BJ (cell line): ENCODE data around the gene ZNF75A. TPM values are rescaled to one million over a fixed set of nuclear protein-coding genes. Genes with fewer than 3 reads are reported as not detected.

ENCODE experiments used
- CTCF ChIA-PET: fragments of 350-600 bp; formaldehyde crosslinking; extraction: SDS; loops from one replicate; lab custom pipeline; 2021; ENCODE audit warnings: antibody characterized with exemption, inconsistent platforms; lab: Yijun Ruan, JAX
- POLR2A ChIA-PET: fragments of 300-600 bp; sonication (Branson Sonifier 250); formaldehyde crosslinking; extraction: SDS; loops from one replicate; lab custom pipeline; 2021; ENCODE audit warnings: antibody characterized with exemption; lab: Charles Lee
- DNase-seq: peaks from one replicate; pipeline ENCODE4 v3.0.0-alpha.2; 2011; ENCODE audit warnings: low read depth
- H3K27me3 ChIP-seq: 2 replicates; pipeline ENCODE4 v1.6.0; 2011; ENCODE audit warnings: low read length; ENCODE audit not compliant: control insufficient read depth, insufficient read depth
- H3K36me3 ChIP-seq: 2 replicates; pipeline ENCODE4 v1.5.1; 2011; ENCODE audit warnings: low read length; ENCODE audit not compliant: control insufficient read depth, insufficient read depth
- H3K4me3 ChIP-seq: 2 replicates; pipeline ENCODE4 v1.5.1; 2011; ENCODE audit warnings: low read depth, mild to moderate bottlenecking, control low read depth, low read length
- CTCF ChIP-seq: IDR thresholded peaks from 2 replicates; pipeline ENCODE4 v1.5.1; 2011; ENCODE audit warnings: low read depth, mild to moderate bottlenecking, control low read depth, inconsistent platforms, low read length, moderate library complexity; ENCODE audit not compliant: insufficient read depth
- polyA plus RNA-seq: library from polyadenylated mRNA; depleted of rRNA; stranded (reverse); fragments of >200 nt; gene quantifications from 2 replicates; pipeline ENCODE4 v1.2.3, GENCODE V29; 2011

The ZNF75A gene
- polyA plus RNA-seq, 1 experiment = 9.6 TPM

DNA sequence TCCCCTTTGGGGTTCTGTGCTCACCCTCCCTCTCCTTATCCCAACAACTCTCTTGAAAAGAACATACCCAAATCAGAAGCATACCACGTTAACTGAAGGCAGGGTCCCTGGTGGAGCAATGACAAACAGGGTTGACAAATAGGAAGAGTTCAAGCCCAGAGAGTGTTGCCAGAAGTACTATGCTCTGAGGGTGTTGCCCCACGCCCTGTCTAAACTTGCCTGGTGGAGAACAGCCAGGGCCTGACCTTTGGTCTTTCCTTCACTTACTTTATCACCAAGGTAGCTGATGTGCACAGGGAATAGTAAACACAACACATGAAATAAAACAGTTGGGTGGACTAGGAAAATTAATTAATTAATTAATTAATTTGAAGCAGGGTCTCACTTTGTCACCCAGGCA, 23.3 kb downstream of the ZNF75A start:
- Histone ChIP-seq H3K4me3 (no peak overlapping the region), H3K36me3 (no peaks in the 10 kb centered on the region), H3K27me3 (no peaks in the 10 kb centered on the region)
- TF ChIP-seq CTCF = no peak
- ChIA-PET CTCF (interaction anchor here (0.6 kb wide), 1 partner anchor 178 kb away, joined by 3 read pairs; no protein-coding TSS in a partner anchor), POLR2A (no interaction called here)
- no peak for DNase-seq

GRCh38 chr16:3346041-3346440, 40.7 kb downstream of the ZNF75A start:
- H3K27me3 ChIP-seq = no peaks in the 10 kb centered on the region
- no peak overlapping the region for H3K4me3 ChIP-seq
- CTCF ChIA-PET = no interaction called here
- POLR2A ChIA-PET = no interaction called here
- H3K36me3 ChIP-seq = no peaks in the 10 kb centered on the region
- no peak for TF ChIP-seq CTCF
- no peak for DNase-seq

DNA sequence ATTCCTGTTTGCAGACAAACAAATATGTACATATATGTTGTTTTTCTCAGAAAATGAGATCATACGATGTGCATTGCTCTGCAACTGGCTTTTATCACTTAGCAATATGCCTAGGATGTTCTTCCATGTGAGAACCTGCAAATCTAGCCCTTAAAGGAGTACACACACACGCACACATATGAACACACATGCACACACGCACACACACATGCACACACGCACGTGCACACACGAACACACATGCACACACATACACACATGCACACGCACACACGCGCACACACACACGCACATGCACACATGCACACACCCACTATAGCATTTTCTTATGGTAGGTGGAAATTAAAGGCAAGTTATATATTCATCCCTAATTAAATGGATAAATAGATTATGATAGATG, 42.3 kb downstream of the ZNF75A start:
- ChIA-PET POLR2A (no interaction called here), CTCF (no interaction called here)
- Histone ChIP-seq H3K4me3 (no peak overlapping the region), H3K36me3 (no peaks in the 10 kb centered on the region), H3K27me3 (no peaks in the 10 kb centered on the region)
- no peak for TF ChIP-seq CTCF
- DNase-seq = no peak

DNA sequence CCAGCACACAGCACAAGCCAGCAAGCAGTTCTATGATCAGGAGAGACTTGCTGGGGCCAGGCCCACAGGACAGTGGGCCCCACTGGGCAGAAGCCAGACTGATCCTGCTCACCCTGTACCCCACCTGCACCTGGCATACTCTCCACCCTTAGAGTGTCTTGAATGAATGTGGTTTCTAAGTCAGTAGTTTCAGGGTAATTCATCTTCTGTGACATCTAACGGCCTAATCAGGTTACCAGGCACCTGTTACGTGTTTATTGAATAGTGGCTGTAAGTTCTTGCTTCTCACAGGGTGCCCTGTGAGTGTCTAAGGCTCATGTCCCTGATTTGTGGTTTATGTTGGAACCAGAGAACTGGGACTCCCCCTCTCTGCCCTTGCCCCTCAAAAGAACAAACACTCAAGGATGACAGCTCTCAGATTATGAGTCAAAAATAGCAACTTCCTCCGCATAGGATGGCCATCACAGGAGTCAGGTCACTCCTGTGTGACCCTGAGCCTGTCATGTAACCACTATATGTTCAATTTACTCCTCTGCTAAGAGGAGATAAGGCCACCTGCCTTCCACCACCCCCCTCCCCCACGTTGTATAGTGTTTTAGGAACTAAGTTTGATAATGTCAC, 43.4 kb downstream of the ZNF75A start:
- POLR2A ChIA-PET = no interaction called here
- TF ChIP-seq CTCF = no peak
- CTCF ChIA-PET = no interaction called here

GRCh38 chr16:3349175-3349574, 43.9 kb downstream of the ZNF75A start:
- no peaks in the 10 kb centered on the region for H3K36me3 ChIP-seq
- POLR2A ChIA-PET = no interaction called here

More for the DNA sequence above, 43.4 kb downstream of the ZNF75A start:
- Histone ChIP-seq H3K4me3 (no peak overlapping the region), H3K36me3 (no peaks in the 10 kb centered on the region), H3K27me3 (no peaks in the 10 kb centered on the region)
- DNase-seq = no peak

More at GRCh38 chr16:3349175-3349574, 43.9 kb downstream of the ZNF75A start:
- CTCF ChIA-PET = no interaction called here
- TF ChIP-seq CTCF = no peak
- H3K4me3 ChIP-seq = no peak overlapping the region
- DNase-seq = no peak
- no peaks in the 10 kb centered on the region for H3K27me3 ChIP-seq
